Aortic smooth muscle cell (primary cell): Measurements from ENCODE around the gene EIF2D. TPM values are rescaled to one million over a fixed set of nuclear protein-coding genes. Genes with fewer than 3 reads are reported as not detected.

Experiments used
- total RNA-seq: library from RNA; depleted of rRNA; stranded (reverse); fragments of >200 nt; gene quantifications from 2 replicates; pipeline ENCODE4 v1.2.3, GENCODE V29; 2014

The EIF2D gene, protein sequence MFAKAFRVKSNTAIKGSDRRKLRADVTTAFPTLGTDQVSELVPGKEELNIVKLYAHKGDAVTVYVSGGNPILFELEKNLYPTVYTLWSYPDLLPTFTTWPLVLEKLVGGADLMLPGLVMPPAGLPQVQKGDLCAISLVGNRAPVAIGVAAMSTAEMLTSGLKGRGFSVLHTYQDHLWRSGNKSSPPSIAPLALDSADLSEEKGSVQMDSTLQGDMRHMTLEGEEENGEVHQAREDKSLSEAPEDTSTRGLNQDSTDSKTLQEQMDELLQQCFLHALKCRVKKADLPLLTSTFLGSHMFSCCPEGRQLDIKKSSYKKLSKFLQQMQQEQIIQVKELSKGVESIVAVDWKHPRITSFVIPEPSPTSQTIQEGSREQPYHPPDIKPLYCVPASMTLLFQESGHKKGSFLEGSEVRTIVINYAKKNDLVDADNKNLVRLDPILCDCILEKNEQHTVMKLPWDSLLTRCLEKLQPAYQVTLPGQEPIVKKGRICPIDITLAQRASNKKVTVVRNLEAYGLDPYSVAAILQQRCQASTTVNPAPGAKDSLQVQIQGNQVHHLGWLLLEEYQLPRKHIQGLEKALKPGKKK
- total RNA-seq: 42.8 and 49.0 TPM in 2 replicates

DNA sequence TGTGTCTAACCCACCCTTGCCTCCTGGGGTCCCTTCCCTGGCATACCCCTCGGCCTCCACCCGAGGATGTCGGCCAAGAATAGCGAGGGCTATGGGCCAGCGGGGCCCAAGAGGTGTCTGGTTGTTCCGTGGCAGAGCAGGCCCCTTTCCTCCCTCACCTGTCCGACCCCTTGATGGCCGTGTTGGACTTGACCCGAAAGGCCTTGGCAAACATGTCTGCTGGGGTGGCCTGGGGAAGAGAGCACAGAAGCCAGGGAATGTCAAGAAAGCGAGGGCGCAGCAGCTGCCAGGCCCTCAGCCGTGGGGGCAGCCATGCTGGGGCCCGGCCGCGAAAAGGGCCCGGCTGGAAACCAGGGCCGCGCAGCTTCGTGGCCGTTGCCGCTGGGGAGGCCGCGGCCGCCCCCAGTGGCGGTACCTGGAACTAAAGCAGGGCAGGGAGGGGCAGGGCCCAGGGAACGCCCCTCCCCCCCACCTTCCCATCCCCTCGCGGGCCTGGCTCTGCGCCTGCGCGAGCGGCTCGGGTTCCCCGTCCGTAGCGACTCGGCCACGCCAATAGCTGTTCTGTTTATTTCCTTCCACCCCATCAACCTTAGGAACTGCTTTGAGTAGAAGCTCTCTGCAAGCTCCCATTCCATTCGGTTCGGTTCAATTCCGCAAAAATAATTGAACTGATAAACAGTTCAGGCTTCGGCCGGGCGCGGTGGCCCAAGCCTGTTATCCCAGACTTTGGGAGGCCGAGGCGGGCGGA is at the start of gene EIF2D:
TSS of gene EIF2D (minus strand) at position 337 of the 748 bp plus-strand sequence. CDS start at position 214, 123 bp downstream.

DNA sequence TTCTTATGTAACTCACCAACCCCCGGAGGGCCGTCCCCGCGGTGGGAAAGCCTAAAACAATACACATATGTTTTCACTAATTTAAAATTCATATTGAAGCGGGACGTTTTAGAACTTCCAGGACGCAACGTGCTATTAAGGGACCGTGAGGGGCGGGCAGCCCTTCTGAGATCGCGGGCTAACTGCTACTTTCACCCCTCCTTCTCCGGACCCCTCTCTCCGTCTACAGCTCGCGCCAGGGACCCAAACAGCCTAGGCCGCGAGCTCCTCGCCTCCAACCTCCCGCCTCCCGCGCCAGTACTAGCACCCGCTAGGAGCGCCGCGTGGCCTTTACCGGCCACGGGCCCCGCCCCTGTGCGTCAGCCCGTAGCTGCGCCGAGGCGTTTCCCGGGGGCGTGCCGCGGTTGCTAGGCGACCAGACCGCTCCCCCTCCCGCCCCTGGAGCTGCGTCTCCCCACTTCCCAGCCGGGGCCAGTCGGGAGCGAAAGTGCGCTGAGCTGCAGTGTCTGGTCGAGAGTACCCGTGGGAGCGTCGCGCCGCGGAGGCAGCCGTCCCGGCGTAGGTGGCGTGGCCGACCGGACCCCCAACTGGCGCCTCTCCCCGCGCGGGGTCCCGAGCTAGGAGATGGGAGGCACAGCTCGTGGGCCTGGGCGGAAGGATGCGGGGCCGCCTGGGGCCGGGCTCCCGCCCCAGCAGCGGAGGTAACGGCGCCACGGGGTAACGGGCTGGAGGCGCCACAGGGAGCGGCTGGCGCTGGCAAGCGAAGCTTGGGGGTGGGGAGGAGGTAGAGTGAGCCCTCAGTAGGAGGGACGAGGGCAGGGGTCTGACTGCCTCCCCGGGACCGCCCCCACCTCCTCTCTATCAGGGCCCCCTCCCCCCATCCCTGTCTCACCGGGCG is 23.1 kb upstream of the EIF2D start, which contains the start of gene DYRK3:
TSS of gene DYRK3 (plus strand) at position 457 of the 898 bp plus-strand sequence. CDS start at position 625, 168 bp downstream.

Other genes with a start within 250 kb of the EIF2D start
- gene IKBKE, start 142.0 kb downstream of the EIF2D start, total RNA-seq: 11.5 and 12.9 TPM in 2 replicates
- 0.40 and 1.3 TPM in 2 replicates for gene RASSF5, start 104.9 kb downstream of the EIF2D start, total RNA-seq
- gene DYRK3, start 23.1 kb upstream of the EIF2D start, total RNA-seq: 19.9 and 21.9 TPM in 2 replicates
- gene MAPKAPK2, start 72.4 kb upstream of the EIF2D start, total RNA-seq: 33.8 and 36.9 TPM in 2 replicates
- gene IL19, start 158.3 kb upstream of the EIF2D start, total RNA-seq: not detected in 2 replicates
- 0.13 TPM in 1 of 2 replicates, not detected in the other for gene IL10, start 160.0 kb upstream of the EIF2D start, total RNA-seq